ENCODE data around the gene PIAS4.

PIAS4 gene

GRCh38 chr19:4053423-4054324 lies 46.1 kb downstream of the PIAS4 start:
- Histone ChIP-seq H3K27ac (ENCODE audit: low read depth, low read length) (no peak overlapping the region), H3K27me3 (ENCODE audit: control insufficient read depth, low read length) (no peaks in the 10 kb centered on the region), H4K20me1 (ENCODE audit: control insufficient read depth, insufficient read depth, low read depth, low read length) (peaks cover 16% of the 10 kb centered on the region; the same call in 1 of the 2 replicates), H3K4me2 (ENCODE audit: low read length) (no peak overlapping the region), H3K4me3 (ENCODE audit: low read length) (no peak overlapping the region), H3F3A (ENCODE audit: control insufficient read depth, insufficient read depth) (no peaks in the 10 kb centered on the region), H3K4me1 (ENCODE audit: control insufficient read depth, low read length) (no peaks in the 10 kb centered on the region), H3K9me3 (ENCODE audit: control insufficient read depth, insufficient read depth, low read length) (no peaks in the 10 kb centered on the region), H3K79me2 (ENCODE audit: control insufficient read depth, low read length) (peaks cover 98% of the 10 kb centered on the region), H3K36me3 (ENCODE audit: control insufficient read depth, low read length) (peaks cover 70% of the 10 kb centered on the region), H3K9me2 (replicated peaks; ENCODE audit: control insufficient read depth, low read length) (no peaks in the 10 kb centered on the region)
- TF ChIP-seq CTCF (IDR thresholded peaks at IDR 0.05; ENCODE audit: low read depth, low read length, poor library complexity, severe bottlenecking) (no peak), EZH2phosphoT487 (IDR thresholded peaks at IDR 0.05; ENCODE audit: borderline replicate concordance, low read length) (no peak)

GRCh38 chr19:4054441-4055208 lies 47.1 kb downstream of the PIAS4 start:
- Histone ChIP-seq H3K4me3 (ENCODE audit: low read length) (no peak overlapping the region), H3K9me2 (replicated peaks; ENCODE audit: control insufficient read depth, low read length) (no peaks in the 10 kb centered on the region), H3K36me3 (ENCODE audit: control insufficient read depth, low read length) (peaks cover 64% of the 10 kb centered on the region), H3K79me2 (ENCODE audit: control insufficient read depth, low read length) (peaks cover 99% of the 10 kb centered on the region), H3K4me2 (ENCODE audit: low read length) (no peak overlapping the region), H3K9me3 (ENCODE audit: control insufficient read depth, insufficient read depth, low read length) (no peaks in the 10 kb centered on the region), H3K27ac (ENCODE audit: low read depth, low read length) (no peak overlapping the region), H3K4me1 (ENCODE audit: control insufficient read depth, low read length) (no peaks in the 10 kb centered on the region), H3F3A (ENCODE audit: control insufficient read depth, insufficient read depth) (no peaks in the 10 kb centered on the region), H4K20me1 (ENCODE audit: control insufficient read depth, insufficient read depth, low read depth, low read length) (peaks cover 16% of the 10 kb centered on the region), H3K27me3 (ENCODE audit: control insufficient read depth, low read length) (no peaks in the 10 kb centered on the region)
- no peak for TF ChIP-seq EZH2phosphoT487 (IDR thresholded peaks at IDR 0.05; ENCODE audit: borderline replicate concordance, low read length)
- no peak for TF ChIP-seq CTCF (IDR thresholded peaks at IDR 0.05; ENCODE audit: low read depth, low read length, poor library complexity, severe bottlenecking)

- Histone ChIP-seq H3K4me1 (ENCODE audit: control insufficient read depth, low read length) (peaks cover 3% of the 10 kb centered on the region), H3K4me3 (ENCODE audit: low read length) (no peak overlapping the region), H3K27ac (ENCODE audit: low read depth, low read length) (no peak overlapping the region), H3K9me3 (ENCODE audit: control insufficient read depth, insufficient read depth, low read length) (no peaks in the 10 kb centered on the region), H3K4me2 (ENCODE audit: low read length) (no peak overlapping the region), H4K20me1 (ENCODE audit: control insufficient read depth, insufficient read depth, low read depth, low read length) (peaks cover 17% of the 10 kb centered on the region), H3K27me3 (ENCODE audit: control insufficient read depth, low read length) (no peaks in the 10 kb centered on the region), H3K36me3 (ENCODE audit: control insufficient read depth, low read length) (peaks cover 61% of the 10 kb centered on the region), H3F3A (ENCODE audit: control insufficient read depth, insufficient read depth) (no peaks in the 10 kb centered on the region), H3K79me2 (ENCODE audit: control insufficient read depth, low read length) (peaks cover 99% of the 10 kb centered on the region), H3K9me2 (replicated peaks; ENCODE audit: control insufficient read depth, low read length) (no peaks in the 10 kb centered on the region)
- TF ChIP-seq CTCF (IDR thresholded peaks at IDR 0.05; ENCODE audit: low read depth, low read length, poor library complexity, severe bottlenecking) (no peak), EZH2phosphoT487 (IDR thresholded peaks at IDR 0.05; ENCODE audit: borderline replicate concordance, low read length) (no peak)
These were observed 47.6 kb downstream of the PIAS4 start for GRCh38 chr19:4055209-4055552.
